Liver (tissue), 9 donors: Measurements from ENCODE around the gene CIDEB. TPM values are rescaled to one million over a fixed set of nuclear protein-coding genes. Genes with fewer than 3 reads are reported as not detected.

Source experiments
- DNase-seq: peaks from one replicate; pipeline ENCODE4 v3.0.0-alpha.2; 2017; ENCODE audit warnings: low spot score
- H3K27ac ChIP-seq, 2 donors: one replicate each; pipeline ENCODE4 v1.7.0; 2013; ENCODE audit warnings: inconsistent platforms in 2 of 2, low read length in 2 of 2, control low read depth in 1 of 2, low read depth in 1 of 2, mild to moderate bottlenecking in 1 of 2
- H3K27me3 ChIP-seq, 4 donors: one replicate each; pipeline versions ENCODE4 v1.6.1 to v1.7.0; 2013; ENCODE audit warnings: low read length in 3 of 4, inconsistent platforms in 1 of 4, mild to moderate bottlenecking in 1 of 4, moderate library complexity in 1 of 4; ENCODE audit not compliant: control insufficient read depth in 4 of 4, insufficient read depth in 4 of 4
- H3K36me3 ChIP-seq, 4 donors: one replicate each; pipeline versions ENCODE4 v1.6.1 to v1.7.0; 2013; ENCODE audit warnings: low read length in 3 of 4, mild to moderate bottlenecking in 3 of 4, low read depth in 1 of 4, moderate library complexity in 1 of 4; ENCODE audit not compliant: control insufficient read depth in 4 of 4, insufficient read depth in 3 of 4
- H3K4me1 ChIP-seq, 4 donors: one replicate each; pipeline versions ENCODE4 v1.6.1 to v1.7.0; 2013; ENCODE audit warnings: low read length in 3 of 4, mild to moderate bottlenecking in 3 of 4, moderate library complexity in 1 of 4; ENCODE audit not compliant: control insufficient read depth in 4 of 4, insufficient read depth in 4 of 4
- H3K4me3 ChIP-seq, 3 donors: one replicate each; pipeline versions ENCODE4 v1.6.1 to v1.7.0; 2013; ENCODE audit warnings: low read length in 3 of 3, control low read depth in 1 of 3, low read depth in 1 of 3, mild to moderate bottlenecking in 1 of 3
- H3K9ac ChIP-seq, 2 donors: one replicate each; pipeline ENCODE4 v1.7.0; 2013; ENCODE audit warnings: low read length in 2 of 2, mild to moderate bottlenecking in 2 of 2, moderate library complexity in 2 of 2, control low read depth in 1 of 2, low read depth in 1 of 2
- H3K9me3 ChIP-seq, 4 donors: one replicate each; pipeline versions ENCODE4 v1.6.1 to v1.7.0; 2013; ENCODE audit warnings: low read length in 3 of 4; ENCODE audit not compliant: control insufficient read depth in 4 of 4
- EGR1 ChIP-seq, 2 donors: IDR thresholded peaks; 2 replicates each; pipeline ENCODE4 v1.6.1; 2016 to 2018; ENCODE audit warnings: antibody characterized with exemption in 2 of 2, low read depth in 2 of 2
- FOXA2 ChIP-seq: IDR thresholded peaks from 2 replicates; pipeline ENCODE4 v1.6.1; 2016; ENCODE audit warnings: antibody characterized with exemption
- GABPA ChIP-seq, 2 donors: IDR thresholded peaks in 1 of 2; conservative IDR thresholded peaks in 1 of 2; 2 replicates each; pipeline ENCODE4 v1.6.1; 2016; ENCODE audit warnings: antibody characterized with exemption in 2 of 2, mild to moderate bottlenecking in 1 of 2, moderate library complexity in 1 of 2
- HNF4A ChIP-seq, 2 donors: conservative IDR thresholded peaks; 2 replicates each; pipeline ENCODE4 v1.6.1; 2016; ENCODE audit warnings: antibody characterized with exemption in 2 of 2, mild to moderate bottlenecking in 2 of 2
- HNF4G ChIP-seq: IDR thresholded peaks from 2 replicates; pipeline ENCODE4 v1.6.1; 2016; ENCODE audit warnings: antibody characterized with exemption
- RAD21 ChIP-seq, 2 donors: IDR thresholded peaks; 2 replicates each; pipeline ENCODE4 v1.6.1; 2016; ENCODE audit warnings: antibody characterized with exemption in 2 of 2, mild to moderate bottlenecking in 2 of 2
- SP1 ChIP-seq: IDR thresholded peaks from 2 replicates; pipeline ENCODE4 v1.6.1; 2018; ENCODE audit warnings: antibody characterized with exemption, mild to moderate bottlenecking
- TAF1 ChIP-seq: conservative IDR thresholded peaks from 2 replicates; pipeline ENCODE4 v1.6.1; 2016; ENCODE audit warnings: antibody characterized with exemption, mild to moderate bottlenecking
- YY1 ChIP-seq: IDR thresholded peaks from 2 replicates; pipeline ENCODE4 v1.6.1; 2016; ENCODE audit warnings: antibody characterized with exemption, mild to moderate bottlenecking
- ZBTB33 ChIP-seq: IDR thresholded peaks from 2 replicates; pipeline ENCODE4 v1.6.1; 2016; ENCODE audit warnings: antibody characterized with exemption
- WGBS: extraction: QIAGEN DNeasy Blood & Tissue Kit; methylation state at CpG from one replicate; pipeline ENCODE4 v1.1.7; 2013; 5-methylcytosine and 5-hydroxymethylcytosine counted together
- polyA plus RNA-seq, 2 donors: library from polyadenylated mRNA; stranded (reverse) in 1 of 2; unstranded in 1 of 2; fragments of 200-250 nt in 1 of 2; fragments of >200 nt in 1 of 2; fragmentation: Nextera tagmentation in 1 of 2; extraction: Ambion mirVana in 1 of 2; gene quantifications; one replicate each; pipeline versions ENCODE4 v1.2.1 to v1.2.3, GENCODE V29; 2013 to 2015
- total RNA-seq, 2 donors: library from RNA; depleted of rRNA; stranded (reverse); fragments of >200 nt; gene quantifications; one replicate each; pipeline ENCODE4 v1.2.3, GENCODE V29; 2014
- TF ChIP-seq, protein P1 (sequence below): fragments of 150-350 bp; IDR thresholded peaks from 2 replicates; pipeline ENCODE4 v1.5.1; 2017; ENCODE audit warnings: improper control_type of control experiment, low read depth, low read length; ENCODE audit not compliant: missing input control
- TF ChIP-seq, protein P2 (sequence below): IDR thresholded peaks from 2 replicates; pipeline ENCODE4 v1.6.1; 2016; ENCODE audit warnings: antibody characterized with exemption
- TF ChIP-seq, protein P3 (sequence below): IDR thresholded peaks from 2 replicates; pipeline ENCODE4 v1.6.1; 2016; ENCODE audit warnings: antibody characterized with exemption, mild to moderate bottlenecking
- donor health status: healthy.
- donor health status: healthy.
- donor health status: healthy.
- donor health status: healthy.
- donor health status: healthy.

The CIDEB gene
- total and polyA plus RNA-seq, 4 donors = 32.1 to 312 (median 159) TPM

DNA sequence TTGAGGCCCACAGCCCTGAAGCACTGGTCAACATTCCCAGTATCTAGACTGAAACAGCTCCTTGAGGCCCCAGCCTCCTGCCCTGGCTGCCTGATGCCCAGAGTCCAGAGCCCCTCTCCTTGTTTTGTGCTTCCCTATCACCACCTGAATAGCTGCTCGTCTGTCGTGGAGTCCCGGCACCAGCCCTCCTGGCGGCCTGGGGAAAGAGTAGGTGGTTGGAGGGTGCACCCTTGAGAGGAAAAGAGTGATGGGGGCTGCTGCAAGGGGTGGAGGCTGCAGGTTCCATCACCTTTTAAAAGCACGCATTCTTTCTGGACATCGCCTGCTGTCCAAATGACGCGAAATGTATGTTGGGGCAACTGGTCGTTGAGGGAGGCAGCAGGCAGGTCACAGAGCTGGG, 39.6 kb downstream of the CIDEB start:
- peaks cover 0 to 38% (median 10%) of the 10 kb centered on the region in 4 donors for H3K36me3 ChIP-seq
- DNase-seq = no peak
- H3K27me3 ChIP-seq = no peaks in the 10 kb centered on the region
- H3K4me1 ChIP-seq = peaks cover 1 to 11% (median 4%) of the 10 kb centered on the region in 4 donors
- H3K9ac ChIP-seq = no peak overlapping the region
- H3K27ac ChIP-seq = no peak overlapping the region
- no peak for TF ChIP-seq HNF4A (conservative IDR thresholded peaks at IDR 0.05)
- no peak for TF ChIP-seq ZBTB33
- no peak for TF ChIP-seq RAD21 (IDR thresholded peaks at IDR 0.05)
- TF ChIP-seq, protein P1, sequence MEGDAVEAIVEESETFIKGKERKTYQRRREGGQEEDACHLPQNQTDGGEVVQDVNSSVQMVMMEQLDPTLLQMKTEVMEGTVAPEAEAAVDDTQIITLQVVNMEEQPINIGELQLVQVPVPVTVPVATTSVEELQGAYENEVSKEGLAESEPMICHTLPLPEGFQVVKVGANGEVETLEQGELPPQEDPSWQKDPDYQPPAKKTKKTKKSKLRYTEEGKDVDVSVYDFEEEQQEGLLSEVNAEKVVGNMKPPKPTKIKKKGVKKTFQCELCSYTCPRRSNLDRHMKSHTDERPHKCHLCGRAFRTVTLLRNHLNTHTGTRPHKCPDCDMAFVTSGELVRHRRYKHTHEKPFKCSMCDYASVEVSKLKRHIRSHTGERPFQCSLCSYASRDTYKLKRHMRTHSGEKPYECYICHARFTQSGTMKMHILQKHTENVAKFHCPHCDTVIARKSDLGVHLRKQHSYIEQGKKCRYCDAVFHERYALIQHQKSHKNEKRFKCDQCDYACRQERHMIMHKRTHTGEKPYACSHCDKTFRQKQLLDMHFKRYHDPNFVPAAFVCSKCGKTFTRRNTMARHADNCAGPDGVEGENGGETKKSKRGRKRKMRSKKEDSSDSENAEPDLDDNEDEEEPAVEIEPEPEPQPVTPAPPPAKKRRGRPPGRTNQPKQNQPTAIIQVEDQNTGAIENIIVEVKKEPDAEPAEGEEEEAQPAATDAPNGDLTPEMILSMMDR = no peak
- no peak for TF ChIP-seq EGR1 (IDR thresholded peaks at IDR 0.05; ENCODE audit: low read depth in 2 of 2)
- TF ChIP-seq YY1 = no peak
- no peak for TF ChIP-seq GABPA (IDR thresholded peaks at IDR 0.05 in 1 of 2, conservative IDR thresholded peaks at IDR 0.05 in 1 of 2)
- TF ChIP-seq, protein P2, sequence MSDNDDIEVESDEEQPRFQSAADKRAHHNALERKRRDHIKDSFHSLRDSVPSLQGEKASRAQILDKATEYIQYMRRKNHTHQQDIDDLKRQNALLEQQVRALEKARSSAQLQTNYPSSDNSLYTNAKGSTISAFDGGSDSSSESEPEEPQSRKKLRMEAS = no peak
- TF ChIP-seq, protein P3, sequence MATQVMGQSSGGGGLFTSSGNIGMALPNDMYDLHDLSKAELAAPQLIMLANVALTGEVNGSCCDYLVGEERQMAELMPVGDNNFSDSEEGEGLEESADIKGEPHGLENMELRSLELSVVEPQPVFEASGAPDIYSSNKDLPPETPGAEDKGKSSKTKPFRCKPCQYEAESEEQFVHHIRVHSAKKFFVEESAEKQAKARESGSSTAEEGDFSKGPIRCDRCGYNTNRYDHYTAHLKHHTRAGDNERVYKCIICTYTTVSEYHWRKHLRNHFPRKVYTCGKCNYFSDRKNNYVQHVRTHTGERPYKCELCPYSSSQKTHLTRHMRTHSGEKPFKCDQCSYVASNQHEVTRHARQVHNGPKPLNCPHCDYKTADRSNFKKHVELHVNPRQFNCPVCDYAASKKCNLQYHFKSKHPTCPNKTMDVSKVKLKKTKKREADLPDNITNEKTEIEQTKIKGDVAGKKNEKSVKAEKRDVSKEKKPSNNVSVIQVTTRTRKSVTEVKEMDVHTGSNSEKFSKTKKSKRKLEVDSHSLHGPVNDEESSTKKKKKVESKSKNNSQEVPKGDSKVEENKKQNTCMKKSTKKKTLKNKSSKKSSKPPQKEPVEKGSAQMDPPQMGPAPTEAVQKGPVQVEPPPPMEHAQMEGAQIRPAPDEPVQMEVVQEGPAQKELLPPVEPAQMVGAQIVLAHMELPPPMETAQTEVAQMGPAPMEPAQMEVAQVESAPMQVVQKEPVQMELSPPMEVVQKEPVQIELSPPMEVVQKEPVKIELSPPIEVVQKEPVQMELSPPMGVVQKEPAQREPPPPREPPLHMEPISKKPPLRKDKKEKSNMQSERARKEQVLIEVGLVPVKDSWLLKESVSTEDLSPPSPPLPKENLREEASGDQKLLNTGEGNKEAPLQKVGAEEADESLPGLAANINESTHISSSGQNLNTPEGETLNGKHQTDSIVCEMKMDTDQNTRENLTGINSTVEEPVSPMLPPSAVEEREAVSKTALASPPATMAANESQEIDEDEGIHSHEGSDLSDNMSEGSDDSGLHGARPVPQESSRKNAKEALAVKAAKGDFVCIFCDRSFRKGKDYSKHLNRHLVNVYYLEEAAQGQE = no peak
- no peaks in the 10 kb centered on the region for H3K9me3 ChIP-seq
- H3K4me3 ChIP-seq = no peak overlapping the region
- 93% methylated on average over 9 of the region's 9 CpGs for WGBS

DNA sequence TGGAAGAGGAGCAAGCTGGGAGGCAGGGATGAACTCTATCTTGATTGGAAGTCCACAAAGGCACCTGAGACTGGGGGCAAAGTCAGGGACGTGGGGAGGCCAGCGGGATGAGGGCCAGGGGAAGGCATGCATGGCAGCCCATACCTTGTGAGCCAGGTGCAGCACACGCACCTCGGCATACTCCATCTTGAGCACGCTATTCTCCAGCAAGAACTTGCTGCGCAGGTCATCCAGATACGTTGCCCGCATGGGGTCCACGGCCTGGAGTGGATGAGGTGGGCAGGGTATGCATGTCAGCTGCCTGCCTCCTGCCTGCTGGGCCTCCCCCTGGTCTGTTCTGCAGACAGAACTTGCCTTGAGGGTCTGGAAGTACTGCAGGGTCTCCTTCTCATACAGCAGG, 40.3 kb downstream of the CIDEB start:
- H3K27ac ChIP-seq = no peak overlapping the region
- TF ChIP-seq, protein P2 = no peak
- TF ChIP-seq HNF4G (no peak), HNF4A (conservative IDR thresholded peaks at IDR 0.05) (no peak), FOXA2 (no peak), SP1 (no peak), GABPA (IDR thresholded peaks at IDR 0.05 in 1 of 2, conservative IDR thresholded peaks at IDR 0.05 in 1 of 2) (no peak), RAD21 (IDR thresholded peaks at IDR 0.05) (no peak), TAF1 (no peak)
- TF ChIP-seq, protein P3 = no peak
- no peak for DNase-seq

More for the DNA sequence above, 40.3 kb downstream of the CIDEB start:
- Histone ChIP-seq H3K4me3 (no peak overlapping the region), H3K36me3 (peaks cover 0 to 38% (median 10%) of the 10 kb centered on the region in 4 donors), H3K4me1 (peaks cover 1 to 11% (median 4%) of the 10 kb centered on the region in 4 donors), H3K9ac (no peak overlapping the region), H3K9me3 (no peaks in the 10 kb centered on the region), H3K27me3 (no peaks in the 10 kb centered on the region)
- WGBS = 95% methylated on average over 9 of the region's 9 CpGs
